ENCODE data around the gene CDKAL1.

The CDKAL1 gene

DNA sequence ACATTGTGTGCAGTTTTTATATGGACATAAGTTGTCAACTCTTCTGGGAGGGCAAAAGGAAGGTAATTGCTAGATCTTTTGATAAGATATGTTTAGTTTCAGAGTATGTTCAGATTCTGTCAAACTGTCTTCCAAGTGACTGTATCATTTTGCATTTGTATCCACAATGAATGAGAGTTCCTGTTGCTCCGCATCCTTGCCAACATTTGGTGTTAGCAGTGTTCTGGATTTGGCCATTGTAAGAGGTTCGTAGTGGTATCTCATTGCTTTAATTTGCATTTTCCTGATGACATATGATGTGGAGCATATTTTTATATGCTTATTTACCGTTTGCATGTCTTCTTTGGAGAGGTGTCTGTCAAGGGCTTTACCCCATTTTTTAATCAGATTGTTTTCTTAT, 150.2 kb downstream of the CDKAL1 start:
- no peak for DNase-seq

DNA sequence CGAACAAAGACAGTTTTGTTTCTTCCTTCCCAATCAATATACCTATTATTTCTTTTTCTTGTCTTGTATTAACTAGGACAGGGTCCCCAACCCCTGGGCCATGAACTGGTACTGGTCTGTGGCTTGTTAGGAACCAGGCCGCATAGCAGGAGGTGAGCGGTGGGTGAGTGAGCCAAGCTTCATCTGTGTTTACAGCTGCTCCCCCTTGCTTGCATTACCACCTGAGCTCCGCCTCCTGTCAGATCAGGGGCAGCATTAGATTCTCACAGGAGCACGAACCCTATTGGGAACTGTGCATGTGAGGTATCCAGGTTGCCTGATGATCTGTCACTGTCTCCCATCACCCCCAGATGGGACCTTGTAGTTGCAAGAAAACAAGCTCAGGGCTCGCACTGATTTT, 151.9 kb downstream of the CDKAL1 start:
- DNase-seq, result no peak

GRCh38 chr6:20687494-20687893, 153.2 kb downstream of the CDKAL1 start:
- no peak for DNase-seq

- no peak for DNase-seq
Observed at GRCh38 chr6:20688710-20689500, 154.6 kb downstream of the CDKAL1 start.

DNA sequence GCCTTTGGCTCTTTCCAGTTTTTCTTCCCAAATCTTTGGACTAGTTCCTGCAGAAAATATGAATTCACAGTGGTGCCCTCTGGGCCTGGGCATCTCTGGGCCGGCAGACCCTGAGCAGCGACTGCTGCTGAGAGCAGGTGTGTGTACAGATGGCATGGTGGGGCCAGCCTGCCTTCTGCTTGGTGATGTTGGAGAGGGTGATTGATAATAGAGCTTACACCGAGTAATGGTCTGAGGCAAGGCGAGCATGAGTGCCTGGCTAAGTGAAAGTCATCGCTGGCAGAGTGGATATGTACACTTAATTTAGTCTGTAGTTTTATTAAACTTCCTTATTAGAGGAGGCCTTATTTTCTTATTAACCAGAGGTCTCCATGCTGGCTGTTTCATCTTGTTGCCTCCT, 156.9 kb downstream of the CDKAL1 start:
- no peak for DNase-seq

DNA sequence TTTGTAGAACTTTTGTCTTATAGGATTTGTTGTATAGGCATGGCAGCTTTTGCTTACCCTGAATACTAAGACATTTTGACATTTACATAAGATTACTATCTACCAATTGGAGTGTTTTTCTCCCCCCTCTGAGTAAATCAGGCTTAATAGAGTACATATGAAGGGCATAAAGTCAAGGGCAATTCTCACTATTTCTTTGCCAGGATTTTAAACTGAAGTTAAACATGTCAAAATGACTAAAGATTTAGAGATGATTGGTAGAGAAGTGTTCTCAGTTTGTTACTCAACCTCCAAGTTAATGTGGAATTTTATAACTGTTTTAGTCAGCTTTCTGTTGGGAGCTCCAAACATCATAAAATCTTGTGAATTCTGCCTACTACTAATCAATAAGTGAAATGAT, 157.8 kb downstream of the CDKAL1 start:
- no peak for DNase-seq

GRCh38 chr6:20693466-20694063, 159.3 kb downstream of the CDKAL1 start:
- no peak for DNase-seq

GRCh38 chr6:20696676-20697075, 162.4 kb downstream of the CDKAL1 start:
- no peak for DNase-seq

- DNase-seq, result no peak
Observed at GRCh38 chr6:20698675-20699074, 164.4 kb downstream of the CDKAL1 start.

DNA sequence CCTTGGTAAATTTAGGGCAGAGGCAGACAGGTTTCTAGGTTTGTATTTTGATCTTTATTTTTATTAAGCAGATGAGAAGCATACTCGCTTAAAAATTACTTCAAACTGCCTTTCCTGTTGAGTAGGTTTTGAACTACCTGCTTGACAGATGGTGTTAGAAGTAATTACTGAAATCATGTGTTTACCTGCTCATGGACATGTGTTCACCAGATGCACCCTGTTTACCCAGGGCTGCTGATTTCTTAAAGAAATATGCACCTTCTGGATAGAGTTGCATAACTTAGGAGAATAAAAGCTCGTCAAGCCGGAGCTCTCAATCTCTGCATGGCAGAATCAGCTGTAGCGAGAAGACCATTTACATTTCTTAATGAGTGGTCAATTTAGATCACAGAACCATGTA, 165.1 kb downstream of the CDKAL1 start:
- DNase-seq, result no peak

GRCh38 chr6:20700375-20700774, 166.1 kb downstream of the CDKAL1 start:
- no peak for DNase-seq

DNA sequence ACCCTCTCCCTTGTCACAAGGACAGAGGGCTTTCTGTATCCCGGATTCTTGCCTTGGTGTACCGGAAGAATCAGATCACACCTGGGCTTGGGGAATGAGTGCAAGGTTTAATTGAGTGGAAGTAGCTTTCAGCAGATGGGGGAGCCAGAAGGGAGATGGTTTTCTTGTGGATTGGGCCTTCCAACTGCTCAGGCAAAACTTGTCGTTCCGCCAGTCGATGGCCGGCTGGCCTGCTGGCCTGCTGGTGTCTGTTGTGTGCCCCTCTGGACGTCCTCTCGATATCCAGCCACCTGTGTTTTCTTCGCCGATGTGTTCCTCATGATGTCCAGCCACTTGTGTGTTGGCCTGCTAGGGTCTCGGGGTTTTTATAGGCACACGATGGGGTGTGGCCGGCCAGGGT, 168.1 kb downstream of the CDKAL1 start:
- DNase-seq, result no peak

- no peak for DNase-seq
Observed at GRCh38 chr6:20703049-20703448, 168.8 kb downstream of the CDKAL1 start.

DNA sequence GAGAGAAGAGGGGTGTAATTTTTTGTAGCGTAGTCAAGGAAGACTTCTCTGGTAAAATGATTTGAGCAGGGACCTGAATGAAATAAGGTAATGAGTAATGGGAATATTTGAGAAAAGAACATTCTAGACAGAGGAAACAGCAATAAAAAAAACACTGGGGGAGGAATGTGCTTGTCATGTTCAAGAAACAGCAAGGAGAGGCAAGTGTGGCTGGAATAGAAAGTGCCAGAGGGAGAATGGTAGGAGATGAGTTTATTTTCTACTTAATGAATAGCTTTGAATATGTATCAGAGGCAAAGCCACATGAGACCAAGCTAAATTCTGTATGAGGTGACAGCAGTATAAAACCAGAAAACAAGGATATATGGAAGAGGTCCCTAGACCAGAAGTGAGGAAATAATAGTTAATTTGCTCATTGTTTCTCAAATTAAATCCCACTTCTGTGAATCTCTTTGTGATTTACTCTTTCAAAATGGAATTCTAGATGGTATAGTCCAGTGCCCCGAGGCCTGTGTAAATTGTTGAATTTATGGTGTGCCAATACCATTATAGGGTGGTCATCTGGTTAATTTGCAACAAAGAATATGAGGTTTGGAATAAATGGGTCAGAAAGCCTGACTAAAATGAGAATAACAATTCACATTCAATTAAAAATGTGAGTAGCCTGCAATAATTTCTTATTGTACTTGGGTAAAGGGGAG, 170.2 kb downstream of the CDKAL1 start:
- DNase-seq, result no peak

DNA sequence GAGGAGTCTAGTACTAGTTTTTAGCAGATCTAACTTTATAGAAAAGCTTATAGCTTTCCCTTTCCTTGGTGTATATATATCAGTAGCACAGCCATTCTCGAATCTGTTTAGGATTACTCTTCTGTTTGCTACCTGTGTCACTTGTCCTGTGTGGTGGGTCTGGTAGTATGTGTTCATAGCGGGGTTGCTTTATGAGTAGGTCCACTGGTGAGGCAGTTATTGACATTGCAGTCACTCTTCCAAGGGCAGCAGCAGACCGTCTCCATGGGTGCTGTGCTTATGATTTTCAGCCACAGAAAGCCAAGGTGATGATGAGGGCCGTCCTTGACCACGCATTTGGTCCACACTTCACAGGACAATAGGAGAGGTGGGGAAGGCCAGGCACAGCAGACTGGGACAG, 171.5 kb downstream of the CDKAL1 start:
- no peak for DNase-seq

GRCh38 chr6:20706238-20706938, 172.1 kb downstream of the CDKAL1 start:
- no peak for DNase-seq

- DNase-seq, result no peak
Observed at GRCh38 chr6:20706939-20707485, 172.8 kb downstream of the CDKAL1 start.

- DNase-seq, result no peak
Observed at GRCh38 chr6:20707870-20708269, 173.6 kb downstream of the CDKAL1 start.

GRCh38 chr6:20708367-20709124, 174.3 kb downstream of the CDKAL1 start:
- peak; percentile 38 for DNase-seq

DNA sequence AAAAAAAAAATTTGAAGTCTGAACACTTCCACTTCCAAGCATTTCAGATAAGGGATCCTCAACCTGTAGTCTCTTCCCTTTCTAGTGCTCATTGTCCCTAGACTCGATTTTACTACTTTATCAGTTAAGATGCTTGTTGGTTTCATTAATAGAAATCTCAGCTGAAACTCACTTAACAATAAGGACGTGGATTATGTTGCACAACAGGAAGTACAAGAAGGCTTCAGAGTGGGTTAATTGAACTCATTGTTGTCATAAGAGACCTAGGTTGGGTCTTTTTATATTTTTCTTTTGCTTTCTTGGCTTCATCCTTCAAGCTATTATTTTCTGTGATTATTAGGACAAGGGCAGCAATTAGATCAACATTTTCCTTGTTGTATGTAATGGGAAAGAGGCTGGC, 175.2 kb downstream of the CDKAL1 start:
- DNase-seq, result no peak

GRCh38 chr6:20710341-20710740, 176.1 kb downstream of the CDKAL1 start:
- DNase-seq, result no peak

GRCh38 chr6:20711518-20711917, 177.3 kb downstream of the CDKAL1 start:
- no peak for DNase-seq

All from activated CD4-positive, alpha-beta T cell treated with anti-CD3 and anti-CD28 coated beads for 48 hours (primary cell).